ENCODE results near the gene PRSS8. TPM values are rescaled to one million over a fixed set of nuclear protein-coding genes. Genes with fewer than 3 reads are reported as not detected.
A peak's percentile ranks its signal among the peaks of the same experiment; 100 is the strongest.

PRSS8 gene
- total RNA-seq (2021; ENCODE audit: unreplicated experiment) (0.15 TPM), Bru-seq, nascent RNA (percentile 20 among the genes with signal in this experiment), BruChase-seq, experiment 1, labeled RNA remaining after a 2-hour chase (percentile 21 among the genes with signal in this experiment), BruChase-seq, experiment 2, labeled RNA remaining after a 6-hour chase (percentile 13 among the genes with signal in this experiment)
- not detected for polyA plus RNA-seq (2012; ENCODE audit: insufficient read length)
- long read RNA-seq: 0 reads

- Histone ChIP-seq H3K4me1 (ENCODE audit: control insufficient read depth, insufficient read depth, low read length) (peaks cover 9% of the 10 kb centered on the region), H3K9me3 (ENCODE audit: control insufficient read depth, insufficient read depth, low read depth, low read length) (no peaks in the 10 kb centered on the region), H3K4me3 (ENCODE audit: low read depth in 2 of 2, low read length in 2 of 2) (no peak within 1 kb of the TSS), H3K27ac (ENCODE audit: low read length) (no peak within 1 kb of the TSS), H3K36me3 (ENCODE audit: control insufficient read depth, insufficient read depth, low read length) (no peaks in the 10 kb centered on the region), H3K27me3 (ENCODE audit: control insufficient read depth, insufficient read depth, low read length) (no peaks in the 10 kb centered on the region)
- in situ Hi-C loops (cut with HindIII; ENCODE audit: low pct_unique_long_range_greater_than_20kb, low sequenced_read_pairs) (no loop called here), intact Hi-C loops (cut with micrococcal nuclease; ENCODE audit: unreplicated experiment) (no loop called here)
- CTCF ChIA-PET: interaction anchor here (0.6 kb wide), 2 partner anchors 23 to 360 kb away, joined by 3 to 7 read pairs; no protein-coding TSS in a partner anchor
- ATAC-seq (no peak), DNase-seq (ENCODE audit: low read depth, low spot score) (no peak)
- no TSS peak for BruUV-seq (replicated peaks)
- POLR2A ChIA-PET: interaction anchor here (0.7 to 1.2 kb wide), 2 partner anchors 18 to 43 kb away, joined by 3 read pairs; partner anchors contain the start of gene KAT8
- TF ChIP-seq SIN3A (IDR thresholded peaks at IDR 0.05; ENCODE audit: borderline replicate concordance, insufficient read depth, low read depth, low read length) (no peak), TCF7L2 (IDR thresholded peaks at IDR 0.05; ENCODE audit: low read depth, low read length) (no peak), POLR2AphosphoS5 (IDR thresholded peaks at IDR 0.05; ENCODE audit: low read depth, low read length) (no peak)
- TF ChIP-seq, protein P1, sequence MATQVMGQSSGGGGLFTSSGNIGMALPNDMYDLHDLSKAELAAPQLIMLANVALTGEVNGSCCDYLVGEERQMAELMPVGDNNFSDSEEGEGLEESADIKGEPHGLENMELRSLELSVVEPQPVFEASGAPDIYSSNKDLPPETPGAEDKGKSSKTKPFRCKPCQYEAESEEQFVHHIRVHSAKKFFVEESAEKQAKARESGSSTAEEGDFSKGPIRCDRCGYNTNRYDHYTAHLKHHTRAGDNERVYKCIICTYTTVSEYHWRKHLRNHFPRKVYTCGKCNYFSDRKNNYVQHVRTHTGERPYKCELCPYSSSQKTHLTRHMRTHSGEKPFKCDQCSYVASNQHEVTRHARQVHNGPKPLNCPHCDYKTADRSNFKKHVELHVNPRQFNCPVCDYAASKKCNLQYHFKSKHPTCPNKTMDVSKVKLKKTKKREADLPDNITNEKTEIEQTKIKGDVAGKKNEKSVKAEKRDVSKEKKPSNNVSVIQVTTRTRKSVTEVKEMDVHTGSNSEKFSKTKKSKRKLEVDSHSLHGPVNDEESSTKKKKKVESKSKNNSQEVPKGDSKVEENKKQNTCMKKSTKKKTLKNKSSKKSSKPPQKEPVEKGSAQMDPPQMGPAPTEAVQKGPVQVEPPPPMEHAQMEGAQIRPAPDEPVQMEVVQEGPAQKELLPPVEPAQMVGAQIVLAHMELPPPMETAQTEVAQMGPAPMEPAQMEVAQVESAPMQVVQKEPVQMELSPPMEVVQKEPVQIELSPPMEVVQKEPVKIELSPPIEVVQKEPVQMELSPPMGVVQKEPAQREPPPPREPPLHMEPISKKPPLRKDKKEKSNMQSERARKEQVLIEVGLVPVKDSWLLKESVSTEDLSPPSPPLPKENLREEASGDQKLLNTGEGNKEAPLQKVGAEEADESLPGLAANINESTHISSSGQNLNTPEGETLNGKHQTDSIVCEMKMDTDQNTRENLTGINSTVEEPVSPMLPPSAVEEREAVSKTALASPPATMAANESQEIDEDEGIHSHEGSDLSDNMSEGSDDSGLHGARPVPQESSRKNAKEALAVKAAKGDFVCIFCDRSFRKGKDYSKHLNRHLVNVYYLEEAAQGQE (IDR thresholded peaks at IDR 0.05; ENCODE audit: insufficient read depth in 1 of 2, low read depth in 2 of 2, low read length in 1 of 2): no peak
- TF ChIP-seq, protein P2, sequence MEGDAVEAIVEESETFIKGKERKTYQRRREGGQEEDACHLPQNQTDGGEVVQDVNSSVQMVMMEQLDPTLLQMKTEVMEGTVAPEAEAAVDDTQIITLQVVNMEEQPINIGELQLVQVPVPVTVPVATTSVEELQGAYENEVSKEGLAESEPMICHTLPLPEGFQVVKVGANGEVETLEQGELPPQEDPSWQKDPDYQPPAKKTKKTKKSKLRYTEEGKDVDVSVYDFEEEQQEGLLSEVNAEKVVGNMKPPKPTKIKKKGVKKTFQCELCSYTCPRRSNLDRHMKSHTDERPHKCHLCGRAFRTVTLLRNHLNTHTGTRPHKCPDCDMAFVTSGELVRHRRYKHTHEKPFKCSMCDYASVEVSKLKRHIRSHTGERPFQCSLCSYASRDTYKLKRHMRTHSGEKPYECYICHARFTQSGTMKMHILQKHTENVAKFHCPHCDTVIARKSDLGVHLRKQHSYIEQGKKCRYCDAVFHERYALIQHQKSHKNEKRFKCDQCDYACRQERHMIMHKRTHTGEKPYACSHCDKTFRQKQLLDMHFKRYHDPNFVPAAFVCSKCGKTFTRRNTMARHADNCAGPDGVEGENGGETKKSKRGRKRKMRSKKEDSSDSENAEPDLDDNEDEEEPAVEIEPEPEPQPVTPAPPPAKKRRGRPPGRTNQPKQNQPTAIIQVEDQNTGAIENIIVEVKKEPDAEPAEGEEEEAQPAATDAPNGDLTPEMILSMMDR (IDR thresholded peaks at IDR 0.05): no peak
These were observed at the start of gene PRSS8 for GRCh38 chr16:31135535-31136286. TSS of gene PRSS8 (minus strand) at chr16:31135727. CDS start at chr16:31135498, 229 bp downstream.

GRCh38 chr16:31184888-31185287 is 49.4 kb upstream of the PRSS8 start:
- intact Hi-C loops (cut with micrococcal nuclease; ENCODE audit: unreplicated experiment) (no loop called here), in situ Hi-C loops (cut with HindIII; ENCODE audit: low pct_unique_long_range_greater_than_20kb, low sequenced_read_pairs) (no loop called here)
- ATAC-seq (no peak), DNase-seq (ENCODE audit: low read depth, low spot score) (no peak)
- H3K4me1 ChIP-seq (ENCODE audit: control insufficient read depth, insufficient read depth, low read length): peaks cover 13% of the 10 kb centered on the region
- no TSS peak for BruUV-seq (replicated peaks)
- CTCF ChIA-PET: no interaction called here
- no peaks in the 10 kb centered on the region for H3K9me3 ChIP-seq (ENCODE audit: control insufficient read depth, insufficient read depth, low read depth, low read length)
- H3K27me3 ChIP-seq (ENCODE audit: control insufficient read depth, insufficient read depth, low read length): no peaks in the 10 kb centered on the region
- TF ChIP-seq POLR2AphosphoS5 (IDR thresholded peaks at IDR 0.05; ENCODE audit: low read depth, low read length) (no peak), SIN3A (IDR thresholded peaks at IDR 0.05; ENCODE audit: borderline replicate concordance, insufficient read depth, low read depth, low read length) (no peak), TCF7L2 (IDR thresholded peaks at IDR 0.05; ENCODE audit: low read depth, low read length) (no peak)
- TF ChIP-seq, protein P2 (IDR thresholded peaks at IDR 0.05): no peak
- TF ChIP-seq, protein P1 (IDR thresholded peaks at IDR 0.05; ENCODE audit: insufficient read depth in 1 of 2, low read depth in 2 of 2, low read length in 1 of 2): no peak
- H3K27ac ChIP-seq (ENCODE audit: low read length): no peak overlapping the region
- POLR2A ChIA-PET: interaction anchor here (0.6 kb wide), 1 partner anchor 239 kb away, joined by 6 read pairs; no protein-coding TSS in a partner anchor
- H3K4me3 ChIP-seq (ENCODE audit: low read depth in 2 of 2, low read length in 2 of 2): no peak overlapping the region
- H3K36me3 ChIP-seq (ENCODE audit: control insufficient read depth, insufficient read depth, low read length): peaks cover 73% of the 10 kb centered on the region

Data from Panc1 (cell line).